Activated CD4-positive, alpha-beta T cell treated with anti-CD3 and anti-CD28 coated beads, Interleukin-2, Interleukin-6, amounts not matched to agents 100 ng/mL and 50 ng/mL, durations not matched to agents 16 hours and 8 hours (primary cell): ENCODE results near the gene PNPLA8.
A peak's percentile ranks its signal among the peaks of the same experiment; 100 is the strongest.

Source experiments
- DNase-seq: peaks from one replicate; pipeline ENCODE4 v3.0.0-alpha.2; 2020

PNPLA8 gene

DNA sequence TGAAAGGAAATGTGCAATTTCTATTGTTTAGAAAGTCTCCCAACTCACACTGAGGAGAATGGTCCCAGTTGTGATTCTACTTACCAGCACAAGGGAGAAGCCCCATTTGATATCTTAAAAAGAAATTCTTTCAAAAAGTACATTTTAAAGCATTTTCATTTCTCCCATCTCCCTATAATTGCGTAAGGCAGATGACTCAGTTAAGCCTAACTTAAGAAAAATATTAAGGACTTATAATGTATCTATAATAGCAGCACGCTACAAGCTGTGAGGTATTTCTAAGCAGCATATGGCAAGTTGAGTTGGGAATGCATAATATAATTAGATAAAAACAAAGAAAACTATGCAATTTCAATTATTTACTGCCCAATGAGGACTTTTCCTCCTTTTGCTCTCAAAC is 61.2 kb downstream of the PNPLA8 start:
- no peak for DNase-seq

DNA sequence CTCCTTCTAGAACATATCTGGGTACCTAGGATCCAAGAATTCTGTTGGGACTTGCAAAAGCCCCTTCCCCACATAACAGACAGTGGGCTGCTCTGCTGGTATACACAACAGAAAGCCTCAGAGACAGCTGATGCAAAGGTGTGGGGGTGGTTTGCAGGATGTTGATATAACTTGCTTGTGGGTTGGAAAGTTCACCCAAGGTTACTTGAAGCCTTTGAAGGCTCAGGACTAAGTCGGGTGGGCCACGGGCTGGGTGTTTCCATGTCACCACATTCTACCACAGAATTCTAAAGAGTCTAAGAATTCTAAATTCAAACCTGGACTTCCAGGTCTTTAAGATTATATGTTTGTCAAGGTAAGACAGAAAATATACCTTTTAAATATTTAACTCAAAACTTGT is 62.3 kb downstream of the PNPLA8 start:
- DNase-seq: no peak

DNA sequence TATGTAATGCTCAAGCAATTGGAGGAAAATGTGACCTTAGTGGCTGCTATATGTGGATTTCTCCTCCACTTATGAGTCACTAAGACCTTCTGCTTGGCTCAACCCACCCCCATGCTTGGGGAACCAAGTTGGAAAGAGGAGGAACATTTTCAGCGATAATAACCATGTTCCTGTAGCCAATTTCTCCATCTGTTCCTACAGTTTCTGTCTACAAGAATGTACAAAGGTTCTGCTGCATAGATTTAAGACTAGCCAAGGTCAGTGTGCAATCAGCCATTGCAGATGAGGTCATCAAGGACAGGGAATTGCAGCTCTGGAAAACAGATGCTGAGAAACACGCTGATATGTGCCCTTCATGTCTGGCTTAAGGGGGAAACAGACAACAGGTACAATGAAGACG is 64.1 kb downstream of the PNPLA8 start:
- no peak for DNase-seq

GRCh38 chr7:108460964-108461363 is 65.0 kb downstream of the PNPLA8 start:
- no peak for DNase-seq

GRCh38 chr7:108459922-108460551 is 65.9 kb downstream of the PNPLA8 start:
- peak; percentile 28 for DNase-seq

- DNase-seq: no peak
Observed at GRCh38 chr7:108457871-108458270, 68.1 kb downstream of the PNPLA8 start.

GRCh38 chr7:108456845-108457540 is 68.9 kb downstream of the PNPLA8 start:
- DNase-seq: no peak

- DNase-seq: peak; percentile 15
Observed at GRCh38 chr7:108455998-108456677, 69.8 kb downstream of the PNPLA8 start, which contains the start of gene NRCAM. NRCAM (minus strand) TSS chr7:108456436; CDS start chr7:108240064, 216,372 bp downstream.

DNA sequence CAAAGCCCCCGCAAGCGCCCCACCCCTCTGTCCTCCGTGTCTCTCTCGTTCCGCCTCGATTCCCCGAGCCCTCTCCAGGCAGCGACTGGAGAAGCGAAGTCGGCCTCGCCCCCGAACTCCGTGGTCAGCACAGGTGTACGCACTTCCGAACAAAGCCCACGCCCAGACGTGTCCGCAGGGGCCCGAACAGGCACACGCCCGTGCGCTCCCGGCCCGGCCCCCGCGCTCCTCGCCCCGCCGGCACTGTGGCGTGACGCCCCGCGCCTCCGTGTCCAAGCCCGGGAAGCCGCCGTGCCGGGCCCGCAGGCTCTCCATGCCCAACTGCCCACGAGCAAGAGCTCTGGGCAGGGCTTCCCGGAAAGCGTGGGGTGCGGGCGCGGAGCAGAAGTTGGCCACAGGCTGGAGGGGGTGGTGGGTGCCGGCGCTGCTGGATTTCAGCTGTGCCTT is 70.4 kb downstream of the PNPLA8 start:
- DNase-seq: no peak

DNA sequence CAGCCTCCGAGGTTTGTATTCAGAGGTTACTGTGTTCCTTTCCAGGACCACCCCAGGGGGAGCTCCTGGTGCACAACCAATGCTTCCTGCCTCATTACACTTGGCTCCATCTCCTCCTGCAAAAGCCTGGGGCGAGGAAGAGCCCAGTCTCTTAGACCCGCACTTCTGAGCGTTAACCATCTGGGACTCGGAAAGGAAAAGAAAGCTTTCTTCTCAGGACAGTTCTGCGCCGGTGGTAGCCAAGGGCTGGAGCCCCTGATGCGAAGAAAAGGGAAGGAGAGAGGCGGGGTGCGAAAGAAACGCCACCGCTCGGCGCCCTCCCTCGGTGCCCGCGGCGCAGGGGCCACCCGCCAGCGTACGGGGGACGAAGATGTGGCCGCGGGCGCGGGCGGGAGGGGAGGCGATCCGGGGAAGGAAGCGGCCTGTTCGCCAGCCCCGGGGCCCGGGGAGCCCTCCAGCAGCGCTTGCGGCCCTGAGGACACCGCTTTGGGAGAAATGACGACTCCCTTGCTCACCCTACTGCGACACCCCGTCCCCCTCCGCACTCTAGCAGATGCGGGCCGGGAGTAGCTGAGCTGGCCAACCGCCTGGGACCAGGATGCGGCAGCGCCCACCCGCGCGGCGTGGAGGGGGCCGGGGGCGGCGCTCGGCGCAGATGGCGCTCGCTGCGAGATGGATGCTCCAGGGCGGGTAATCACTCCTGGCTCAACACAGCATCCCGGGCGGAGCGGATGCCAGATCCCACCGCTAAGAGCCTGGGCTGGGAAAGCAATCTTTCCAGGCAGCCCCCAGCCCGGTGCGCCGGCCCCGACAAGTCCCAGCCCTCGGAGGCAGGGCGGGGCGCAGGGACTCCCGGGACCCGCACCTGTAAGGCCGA is 71.0 kb downstream of the PNPLA8 start:
- DNase-seq: no peak

GRCh38 chr7:108454317-108454673 is 71.6 kb downstream of the PNPLA8 start:
- DNase-seq: no peak

DNA sequence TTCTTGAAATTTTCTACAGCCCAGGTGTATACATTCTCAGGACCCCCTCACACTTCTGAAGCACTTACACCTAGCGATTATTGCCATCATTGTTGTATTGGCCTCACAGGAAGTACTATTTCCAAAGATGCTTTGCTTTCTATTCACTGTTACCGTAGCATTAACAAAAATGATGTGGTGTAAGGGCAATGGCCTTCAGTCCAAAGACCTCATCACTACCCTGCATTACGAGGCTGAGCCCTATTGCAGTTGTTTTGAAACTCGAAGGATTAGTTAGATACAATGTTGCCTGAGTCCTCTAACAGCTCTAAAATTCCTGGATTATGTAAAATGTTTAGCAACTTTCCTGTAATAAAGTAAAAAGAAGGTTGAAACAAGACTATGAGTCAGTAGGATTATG is 72.6 kb downstream of the PNPLA8 start:
- no peak for DNase-seq

DNA sequence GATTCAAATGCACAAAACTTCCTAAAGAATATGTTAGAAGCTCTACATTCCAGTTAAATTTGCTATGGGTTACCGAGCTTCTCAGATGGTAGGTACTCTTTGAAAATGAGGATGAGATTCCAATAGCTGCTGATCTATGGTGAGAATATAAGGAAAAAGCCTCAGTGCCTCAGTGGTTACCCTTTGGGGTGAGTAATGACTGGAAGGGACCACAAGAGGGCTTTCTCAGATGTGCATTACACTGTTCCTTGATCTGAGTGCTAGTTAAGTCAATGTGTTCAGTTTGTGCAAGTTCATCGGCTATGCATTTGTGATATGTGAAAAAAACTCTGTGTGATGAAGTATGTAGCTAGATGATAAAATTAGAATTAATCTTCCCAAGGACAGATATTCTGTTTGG is 73.2 kb downstream of the PNPLA8 start:
- DNase-seq: peak; percentile 30

GRCh38 chr7:108451296-108451848 is 74.6 kb downstream of the PNPLA8 start:
- no peak for DNase-seq

GRCh38 chr7:108450160-108450559 is 75.8 kb downstream of the PNPLA8 start:
- DNase-seq: no peak

DNA sequence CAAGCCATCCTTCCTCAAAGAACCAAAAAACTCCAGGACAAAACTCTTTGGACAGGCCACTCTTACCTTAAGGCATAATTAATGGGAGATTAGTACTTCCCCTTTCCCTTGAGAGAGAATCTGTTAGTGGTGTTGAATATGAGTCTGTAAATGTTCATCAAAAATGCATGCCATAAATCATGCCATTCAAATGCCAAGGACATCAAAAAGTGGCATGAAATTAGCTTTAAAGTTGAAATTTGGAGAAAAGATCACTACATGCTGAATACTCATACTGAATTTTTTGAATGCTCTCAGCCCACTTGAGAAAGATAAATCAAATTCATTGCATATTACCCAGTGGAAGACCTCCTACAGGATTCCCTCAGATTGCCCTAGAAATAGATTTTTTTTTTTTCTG is 76.4 kb downstream of the PNPLA8 start:
- no peak for DNase-seq

DNA sequence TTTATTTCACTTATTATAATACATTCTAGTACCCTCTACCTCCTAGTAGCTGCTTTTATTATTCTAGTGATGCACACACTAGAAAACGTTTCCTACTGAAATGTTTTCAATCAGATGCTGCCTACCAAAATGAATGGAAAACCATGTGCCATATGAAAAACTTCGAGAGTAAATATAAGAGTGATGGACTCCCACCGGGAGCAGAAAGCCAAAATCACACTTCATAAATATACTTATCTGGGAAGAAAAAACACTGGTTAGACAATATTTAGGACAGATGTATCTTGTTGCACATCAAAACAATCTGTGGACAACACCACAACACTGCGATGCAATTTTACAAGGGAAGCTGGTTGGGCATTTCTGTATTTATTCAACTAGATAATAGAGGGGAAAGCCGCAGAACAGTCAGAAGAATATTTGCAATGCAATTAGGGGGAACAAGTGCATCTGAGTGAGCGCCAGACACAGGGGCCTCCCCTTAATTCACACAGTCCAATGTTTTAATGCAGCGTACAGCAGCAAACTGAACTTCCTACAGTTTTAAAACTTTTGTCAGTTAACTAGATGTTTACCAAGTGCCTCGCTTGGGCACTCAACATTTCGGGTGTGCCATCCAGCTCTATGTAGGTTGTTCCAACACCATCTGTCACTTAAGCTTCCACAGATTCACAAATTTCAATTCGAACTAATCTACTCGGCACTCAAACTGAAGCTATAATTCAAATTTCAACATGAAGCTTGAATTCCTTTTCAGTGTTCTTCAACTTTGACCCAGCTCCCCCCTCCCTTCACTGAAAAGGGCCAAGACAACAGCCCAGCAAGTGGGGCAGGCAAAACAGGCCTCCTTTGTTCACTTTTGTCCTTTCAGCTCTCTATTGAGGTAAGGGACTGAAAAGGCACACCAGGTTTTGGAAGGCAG is 77.1 kb downstream of the PNPLA8 start:
- DNase-seq: no peak

- peak; percentile 30 for DNase-seq
Observed at GRCh38 chr7:108442039-108442568, 83.8 kb downstream of the PNPLA8 start.

DNA sequence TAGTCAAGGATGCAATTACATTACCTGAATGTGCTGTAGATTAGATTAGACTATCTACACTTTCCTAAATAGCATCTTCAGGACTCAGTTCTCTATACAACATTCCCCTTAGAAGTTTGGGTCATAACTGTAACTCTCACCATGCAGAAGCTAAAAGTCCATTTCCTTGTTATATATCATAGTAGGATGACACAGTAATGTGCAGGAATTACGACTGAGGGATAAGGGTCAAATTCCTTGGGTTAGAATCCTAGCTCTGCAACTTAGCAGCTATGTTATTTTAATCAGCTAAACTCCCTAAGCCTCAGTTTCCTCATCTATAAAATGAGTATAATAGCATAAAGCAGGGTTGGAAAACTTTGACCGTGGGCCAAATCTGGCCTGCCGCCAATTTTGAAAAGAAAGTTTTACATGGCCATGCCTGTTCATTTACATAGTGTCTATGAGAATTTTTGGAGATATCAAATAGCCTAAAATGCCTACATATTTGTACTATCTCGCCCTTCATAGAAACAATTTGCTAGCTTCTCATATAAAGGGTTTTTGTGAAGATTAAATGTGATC is 84.5 kb downstream of the PNPLA8 start:
- DNase-seq: no peak

GRCh38 chr7:108440613-108441012 is 85.3 kb downstream of the PNPLA8 start:
- no peak for DNase-seq

- DNase-seq: no peak
Observed at GRCh38 chr7:108436906-108437305, 89.0 kb downstream of the PNPLA8 start.
